Endometrium (tissue), 2 donors: ENCODE measurements around the gene FXN.

ENCODE experiments used
- FAIRE-seq: peaks from 2 replicates; lab custom pipeline; 2012; peaks lifted over from hg19 to GRCh38; lab: Jason Lieb, UNC
- donor health status: control.
- donor health status: control.

FXN gene

GRCh38 chr9:69143291-69143690 lies 107.7 kb downstream of the FXN start:
- no peak for FAIRE-seq

- FAIRE-seq, result no peak
These were observed 109.7 kb downstream of the FXN start for GRCh38 chr9:69145144-69145715.

DNA sequence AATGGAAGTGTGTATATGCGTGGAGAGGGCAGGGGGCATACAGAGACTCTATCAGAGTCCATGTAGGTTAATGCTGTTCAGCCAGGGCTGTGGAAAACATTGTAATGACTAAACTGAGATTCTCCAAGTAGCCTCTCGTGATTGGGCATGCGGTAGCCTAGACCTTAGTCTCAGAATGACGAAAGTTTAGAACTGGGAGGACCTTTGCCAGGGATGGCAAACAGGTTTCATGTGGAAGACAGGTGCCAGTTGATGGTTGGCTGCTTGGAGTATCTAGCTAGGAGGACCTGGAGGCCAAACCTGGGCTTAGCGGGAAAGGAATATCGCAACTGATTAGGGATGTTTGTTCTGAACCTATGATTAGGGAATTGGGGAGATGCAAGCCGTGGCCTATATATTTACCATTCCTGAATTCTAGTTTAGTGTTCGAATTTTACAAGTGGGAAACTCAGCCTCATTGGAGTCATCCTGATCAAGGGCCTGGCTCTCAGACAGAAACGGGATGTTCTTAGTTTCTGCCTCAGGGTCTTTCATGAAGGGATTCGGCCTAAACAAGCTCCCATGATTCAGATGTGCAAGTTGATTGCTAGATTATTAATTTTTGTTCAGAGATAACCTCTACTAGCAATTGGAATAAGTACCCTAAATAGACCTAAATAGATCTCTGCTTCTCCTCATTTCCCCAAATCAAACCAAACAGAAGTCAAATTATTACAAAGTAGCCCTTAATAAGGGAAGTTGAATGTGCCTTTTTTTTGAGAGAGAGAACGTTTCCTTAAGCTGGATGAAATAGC lies 111.7 kb downstream of the FXN start:
- FAIRE-seq, result no peak

- FAIRE-seq, result no peak
These were observed 113.8 kb downstream of the FXN start for GRCh38 chr9:69149321-69149807.
